Measurements from ENCODE around the gene APOC4.
"Not testable (repeated sequence)": the region's sequence is repeated elsewhere in the genome, so short reads cannot be mapped to it uniquely, and the experiment has no call there.

APOC4 gene

DNA sequence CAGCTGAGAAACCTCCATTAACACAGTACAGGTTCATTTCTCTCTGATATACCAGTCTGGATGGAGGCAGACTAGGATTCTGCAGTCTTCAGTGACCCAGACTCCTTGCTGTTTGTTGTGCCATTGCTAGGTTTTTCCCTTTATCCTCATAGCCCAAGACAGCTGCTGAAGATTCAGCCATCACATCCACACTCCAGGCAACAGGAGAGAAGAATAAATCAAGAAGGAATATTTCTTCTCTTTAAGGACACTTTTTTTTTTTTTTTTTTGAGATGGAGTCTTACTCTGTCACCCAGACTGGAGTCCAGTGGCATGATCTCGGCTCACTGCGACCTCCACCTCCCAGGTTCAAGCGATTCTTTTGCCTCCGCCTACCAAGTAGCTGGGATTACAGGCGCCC is 27.4 kb downstream of the APOC4 start:
- H3K4me1 ChIP-seq (ENCODE audit: control insufficient read depth, low read length): no peaks in the 10 kb centered on the region
- no peaks in the 10 kb centered on the region for H4K20me1 ChIP-seq (ENCODE audit: control insufficient read depth, insufficient read depth, low read depth, low read length)
- H3K36me3 ChIP-seq (ENCODE audit: control insufficient read depth, low read length): peaks cover 44% of the 10 kb centered on the region
- H3K4me2 ChIP-seq (ENCODE audit: low read length): no peak overlapping the region
- H3K27ac ChIP-seq (ENCODE audit: low read depth, low read length): no peak overlapping the region
- H3K79me2 ChIP-seq (ENCODE audit: control insufficient read depth, low read length): peaks cover 18% of the 10 kb centered on the region
- no peaks in the 10 kb centered on the region for H3K27me3 ChIP-seq (ENCODE audit: control insufficient read depth, low read length)
- no peaks in the 10 kb centered on the region for H3K9me3 ChIP-seq (ENCODE audit: control insufficient read depth, insufficient read depth, low read length)
- H3F3A ChIP-seq (ENCODE audit: control insufficient read depth, insufficient read depth): no peaks in the 10 kb centered on the region
- TF ChIP-seq, protein P1, sequence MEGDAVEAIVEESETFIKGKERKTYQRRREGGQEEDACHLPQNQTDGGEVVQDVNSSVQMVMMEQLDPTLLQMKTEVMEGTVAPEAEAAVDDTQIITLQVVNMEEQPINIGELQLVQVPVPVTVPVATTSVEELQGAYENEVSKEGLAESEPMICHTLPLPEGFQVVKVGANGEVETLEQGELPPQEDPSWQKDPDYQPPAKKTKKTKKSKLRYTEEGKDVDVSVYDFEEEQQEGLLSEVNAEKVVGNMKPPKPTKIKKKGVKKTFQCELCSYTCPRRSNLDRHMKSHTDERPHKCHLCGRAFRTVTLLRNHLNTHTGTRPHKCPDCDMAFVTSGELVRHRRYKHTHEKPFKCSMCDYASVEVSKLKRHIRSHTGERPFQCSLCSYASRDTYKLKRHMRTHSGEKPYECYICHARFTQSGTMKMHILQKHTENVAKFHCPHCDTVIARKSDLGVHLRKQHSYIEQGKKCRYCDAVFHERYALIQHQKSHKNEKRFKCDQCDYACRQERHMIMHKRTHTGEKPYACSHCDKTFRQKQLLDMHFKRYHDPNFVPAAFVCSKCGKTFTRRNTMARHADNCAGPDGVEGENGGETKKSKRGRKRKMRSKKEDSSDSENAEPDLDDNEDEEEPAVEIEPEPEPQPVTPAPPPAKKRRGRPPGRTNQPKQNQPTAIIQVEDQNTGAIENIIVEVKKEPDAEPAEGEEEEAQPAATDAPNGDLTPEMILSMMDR (IDR thresholded peaks at IDR 0.05; ENCODE audit: low read depth, low read length, poor library complexity, severe bottlenecking): no peak
- TF ChIP-seq EZH2phosphoT487 (IDR thresholded peaks at IDR 0.05; ENCODE audit: borderline replicate concordance, low read length): no peak
- no peak overlapping the region for H3K4me3 ChIP-seq (ENCODE audit: low read length)
- H3K9me2 ChIP-seq (replicated peaks; ENCODE audit: control insufficient read depth, low read length): no peaks in the 10 kb centered on the region

DNA sequence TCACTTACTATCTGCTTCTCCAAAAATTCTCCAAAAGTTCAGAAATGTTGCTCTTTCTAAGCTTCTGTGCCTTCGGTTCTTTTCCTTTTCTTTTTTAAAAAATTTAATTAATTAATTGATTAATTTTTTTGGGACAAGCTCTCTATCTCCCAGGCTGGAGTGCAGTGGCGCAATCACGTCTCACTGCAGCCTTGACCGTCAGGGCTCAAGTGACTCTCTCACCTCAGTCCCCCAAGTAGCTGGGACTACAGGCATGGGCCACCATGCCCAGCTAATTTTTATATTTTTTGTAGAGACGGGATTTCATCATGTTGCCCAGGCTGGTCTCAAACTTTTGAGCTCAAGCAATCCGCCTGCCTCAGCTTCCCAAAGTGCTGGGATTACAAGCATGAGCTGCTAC is 29.4 kb downstream of the APOC4 start:
- H3K36me3 ChIP-seq (ENCODE audit: control insufficient read depth, low read length): peaks cover 54% of the 10 kb centered on the region
- not testable (repeated sequence) for H3K4me1 ChIP-seq (ENCODE audit: control insufficient read depth, low read length)

DNA sequence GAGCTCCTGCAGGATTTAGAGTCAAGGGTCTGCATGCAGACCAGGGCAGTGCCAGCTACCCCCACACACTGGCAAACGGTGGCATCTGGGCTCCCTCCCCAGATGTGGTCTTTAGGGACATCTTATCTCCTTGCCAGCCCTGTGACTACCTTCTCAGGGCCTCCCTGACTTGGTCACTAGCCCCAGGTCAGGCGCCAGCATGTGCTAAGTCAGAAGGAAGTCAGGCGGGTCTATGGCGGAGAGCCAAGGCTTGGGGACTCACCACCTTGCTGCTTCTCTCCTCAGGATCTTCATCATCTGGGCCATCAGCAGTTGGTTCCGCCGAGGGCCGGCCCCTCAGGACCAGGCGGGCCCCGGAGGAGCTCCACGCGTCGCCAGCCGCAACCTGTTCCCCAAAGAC is 30.8 kb downstream of the APOC4 start:
- Histone ChIP-seq H3K9me3 (ENCODE audit: control insufficient read depth, insufficient read depth, low read length) (no peaks in the 10 kb centered on the region), H4K20me1 (ENCODE audit: control insufficient read depth, insufficient read depth, low read depth, low read length) (no peaks in the 10 kb centered on the region), H3K4me2 (ENCODE audit: low read length) (no peak overlapping the region), H3K4me1 (ENCODE audit: control insufficient read depth, low read length) (no peaks in the 10 kb centered on the region), H3K27me3 (ENCODE audit: control insufficient read depth, low read length) (no peaks in the 10 kb centered on the region), H3F3A (ENCODE audit: control insufficient read depth, insufficient read depth) (no peaks in the 10 kb centered on the region), H3K27ac (ENCODE audit: low read depth, low read length) (no peak overlapping the region), H3K9me2 (replicated peaks; ENCODE audit: control insufficient read depth, low read length) (no peaks in the 10 kb centered on the region), H3K4me3 (ENCODE audit: low read length) (no peak overlapping the region), H3K79me2 (ENCODE audit: control insufficient read depth, low read length) (peaks cover 12% of the 10 kb centered on the region), H3K36me3 (ENCODE audit: control insufficient read depth, low read length) (peaks cover 62% of the 10 kb centered on the region)
- TF ChIP-seq, protein P1 (IDR thresholded peaks at IDR 0.05; ENCODE audit: low read depth, low read length, poor library complexity, severe bottlenecking): no peak

More for the DNA sequence above, 29.4 kb downstream of the APOC4 start:
- H3K4me3 ChIP-seq (ENCODE audit: low read length); H3F3A ChIP-seq (ENCODE audit: control insufficient read depth, insufficient read depth); H3K4me2 ChIP-seq (ENCODE audit: low read length); H3K27me3 ChIP-seq (ENCODE audit: control insufficient read depth, low read length); H3K9me2 ChIP-seq (replicated peaks; ENCODE audit: control insufficient read depth, low read length); H3K9me3 ChIP-seq (ENCODE audit: control insufficient read depth, insufficient read depth, low read length); H4K20me1 ChIP-seq (ENCODE audit: control insufficient read depth, insufficient read depth, low read depth, low read length); H3K27ac ChIP-seq (ENCODE audit: low read depth, low read length): not testable (repeated sequence)
- peaks cover 14% of the 10 kb centered on the region for H3K79me2 ChIP-seq (ENCODE audit: control insufficient read depth, low read length)

DNA sequence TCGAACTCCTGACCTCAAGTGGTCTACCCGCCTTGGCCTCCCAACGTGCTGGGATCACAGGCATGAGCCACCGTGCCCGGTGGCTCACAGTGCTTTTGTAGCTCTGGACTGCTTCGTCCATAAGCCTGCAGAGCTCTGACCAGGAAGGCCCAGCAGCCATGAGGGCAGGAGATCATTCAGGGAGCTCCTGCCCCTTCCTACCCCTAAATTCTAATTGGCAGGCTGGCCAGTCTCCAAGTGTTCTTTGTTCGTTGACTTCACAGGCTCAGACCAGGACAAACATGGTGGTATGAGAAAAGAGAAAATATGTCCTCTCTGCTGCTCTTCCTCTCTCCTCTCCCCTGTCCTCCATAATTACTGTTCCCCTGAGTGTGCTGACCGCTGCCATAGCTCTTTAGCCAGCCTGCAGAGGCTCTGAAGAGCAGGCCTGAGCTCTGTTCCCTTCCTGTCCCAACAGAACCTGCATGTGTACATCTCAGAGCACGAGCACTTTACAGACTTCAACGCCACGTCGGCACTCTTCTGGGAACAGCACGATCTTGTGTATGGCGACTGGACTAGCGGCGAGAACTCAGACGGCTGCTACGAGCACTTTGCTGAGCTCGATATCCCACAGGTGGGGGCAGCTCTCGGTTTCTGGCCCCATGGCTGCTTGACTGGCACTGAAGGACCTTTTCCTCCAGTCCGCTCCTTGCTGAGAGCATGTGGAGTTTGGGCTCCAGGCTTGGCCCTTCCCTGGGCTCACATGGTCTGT is 32.1 kb downstream of the APOC4 start:
- Histone ChIP-seq H3K4me2 (ENCODE audit: low read length) (no peak overlapping the region), H3K36me3 (ENCODE audit: control insufficient read depth, low read length) (peaks cover 57% of the 10 kb centered on the region), H3K27me3 (ENCODE audit: control insufficient read depth, low read length) (no peaks in the 10 kb centered on the region), H3K27ac (ENCODE audit: low read depth, low read length) (no peak overlapping the region), H3F3A (ENCODE audit: control insufficient read depth, insufficient read depth) (no peaks in the 10 kb centered on the region), H3K4me1 (ENCODE audit: control insufficient read depth, low read length) (no peaks in the 10 kb centered on the region), H3K9me2 (replicated peaks; ENCODE audit: control insufficient read depth, low read length) (no peaks in the 10 kb centered on the region), H3K9me3 (ENCODE audit: control insufficient read depth, insufficient read depth, low read length) (no peaks in the 10 kb centered on the region), H3K4me3 (ENCODE audit: low read length) (no peak overlapping the region), H3K79me2 (ENCODE audit: control insufficient read depth, low read length) (peaks cover 11% of the 10 kb centered on the region), H4K20me1 (ENCODE audit: control insufficient read depth, insufficient read depth, low read depth, low read length) (no peaks in the 10 kb centered on the region)
- no peak for TF ChIP-seq EZH2phosphoT487 (IDR thresholded peaks at IDR 0.05; ENCODE audit: borderline replicate concordance, low read length)
- TF ChIP-seq, protein P1 (IDR thresholded peaks at IDR 0.05; ENCODE audit: low read depth, low read length, poor library complexity, severe bottlenecking): no peak
